Colonic mucosa (tissue), 4 donors: Measurements from ENCODE around the gene CELSR1. TPM values are rescaled to one million over a fixed set of nuclear protein-coding genes. Genes with fewer than 3 reads are reported as not detected.
"Not testable (repeated sequence)": the region's sequence is repeated elsewhere in the genome, so short reads cannot be mapped to it uniquely, and the experiment has no call there.

Experiments used
- DNase-seq: peaks from one replicate; pipeline ENCODE4 v3.0.0-alpha.2; 2020
- H3K27ac ChIP-seq: fragments of 200-600 bp; one replicate; pipeline ENCODE4 v1.8.0; 2021
- H3K27me3 ChIP-seq: fragments of 200-600 bp; one replicate; pipeline ENCODE4 v1.8.0; 2021
- H3K36me3 ChIP-seq: fragments of 200-600 bp; one replicate; pipeline ENCODE4 v1.8.0; 2021
- H3K4me1 ChIP-seq: fragments of 200-600 bp; one replicate; pipeline ENCODE4 v1.8.0; 2021; ENCODE audit warnings: mild to moderate bottlenecking
- H3K4me3 ChIP-seq: fragments of 200-600 bp; one replicate; pipeline ENCODE4 v1.8.0; 2021
- H3K9ac ChIP-seq, 2 donors: one replicate each; pipeline ENCODE4 v1.7.0; 2013; ENCODE audit warnings: control low read depth in 2 of 2, low read depth in 2 of 2, low read length in 2 of 2
- H3K9me3 ChIP-seq: fragments of 200-600 bp; one replicate; pipeline ENCODE4 v1.8.0; 2021
- intact Hi-C: fragments of 100-400 bp; cut with DNase I; formaldehyde crosslinking; loops from one replicate; pipeline ENCODE4 v1.14.1; 2022
- total RNA-seq, 2 donors: library from RNA; stranded (reverse); fragmentation: NEBNext Ultra II Directional in 1 of 2; extraction: Animal tissue kit (Norgen Biotek cat#: 25700) in 1 of 2; gene quantifications; one replicate each; pipeline ENCODE4 v1.2.1, GENCODE V29; 2021
- TF ChIP-seq, protein P1 (sequence below): fragments of 200-600 bp; IDR thresholded peaks from one replicate; pipeline ENCODE4 v1.8.0; 2022; ENCODE audit warnings: antibody characterized with exemption, mild to moderate bottlenecking
- donor health status: healthy.
- donor health status: DM: no; HTN: no; CAD: no.
- donor health status: DM: no; HTN: no; CAD: no.

CELSR1 gene
- total RNA-seq, 2 donors from 2014 or later = 2.7 to 7.8 TPM

DNA sequence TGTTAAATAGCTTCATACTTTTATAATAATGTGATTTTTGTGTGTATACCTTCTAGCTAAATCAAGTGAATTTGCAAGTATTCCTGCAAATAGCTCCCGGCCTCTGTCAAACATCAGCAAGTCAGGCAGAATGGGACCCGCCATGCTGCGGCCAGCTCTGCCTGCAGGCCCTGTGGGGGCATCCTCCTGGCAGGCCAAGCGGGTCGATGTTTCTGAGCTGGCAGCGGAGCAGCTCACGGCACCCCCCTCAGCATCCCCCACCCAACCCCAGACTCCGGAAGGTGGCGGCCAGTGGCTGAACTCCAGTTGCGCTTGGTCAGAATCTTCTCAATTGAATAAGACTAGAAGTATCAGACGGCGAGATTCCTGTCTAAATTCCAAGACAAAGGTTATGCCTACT lies 221.4 kb downstream of the CELSR1 start:
- intact Hi-C loops = loop anchor here (2.0 to 5.0 kb wide), 2 partner anchors 193 to 324 kb away; no protein-coding TSS in a partner anchor

DNA sequence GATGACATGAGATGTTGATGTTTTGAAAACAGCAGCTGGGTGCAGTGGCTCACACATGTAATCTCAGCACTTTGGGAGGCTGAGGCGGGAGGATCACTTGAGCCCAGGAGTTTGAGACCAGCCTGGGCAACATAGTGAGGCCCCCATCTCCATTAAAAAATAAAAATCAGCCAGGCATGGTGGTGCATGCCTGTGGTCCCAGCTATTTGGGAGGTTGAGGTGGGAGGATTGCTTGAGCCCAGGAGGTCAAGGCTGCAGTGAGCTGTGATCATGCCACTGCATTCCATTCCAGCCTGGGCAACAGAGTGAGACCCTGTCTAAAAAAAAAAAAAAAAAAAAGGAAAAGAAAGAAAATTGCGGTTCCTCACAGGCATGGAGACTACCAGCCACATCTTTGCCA lies 224.6 kb downstream of the CELSR1 start:
- intact Hi-C loops, H3K9me3 ChIP-seq: not testable (repeated sequence)

More for the DNA sequence above, 221.4 kb downstream of the CELSR1 start:
- Histone ChIP-seq H3K27me3 (no peaks in the 10 kb centered on the region), H3K4me3 (no peak overlapping the region), H3K36me3 (no peaks in the 10 kb centered on the region), H3K4me1 (no peaks in the 10 kb centered on the region), H3K27ac (no peak overlapping the region), H3K9me3 (no peaks in the 10 kb centered on the region), H3K9ac (no peak overlapping the region)
- no peak for DNase-seq
- TF ChIP-seq, protein P1, sequence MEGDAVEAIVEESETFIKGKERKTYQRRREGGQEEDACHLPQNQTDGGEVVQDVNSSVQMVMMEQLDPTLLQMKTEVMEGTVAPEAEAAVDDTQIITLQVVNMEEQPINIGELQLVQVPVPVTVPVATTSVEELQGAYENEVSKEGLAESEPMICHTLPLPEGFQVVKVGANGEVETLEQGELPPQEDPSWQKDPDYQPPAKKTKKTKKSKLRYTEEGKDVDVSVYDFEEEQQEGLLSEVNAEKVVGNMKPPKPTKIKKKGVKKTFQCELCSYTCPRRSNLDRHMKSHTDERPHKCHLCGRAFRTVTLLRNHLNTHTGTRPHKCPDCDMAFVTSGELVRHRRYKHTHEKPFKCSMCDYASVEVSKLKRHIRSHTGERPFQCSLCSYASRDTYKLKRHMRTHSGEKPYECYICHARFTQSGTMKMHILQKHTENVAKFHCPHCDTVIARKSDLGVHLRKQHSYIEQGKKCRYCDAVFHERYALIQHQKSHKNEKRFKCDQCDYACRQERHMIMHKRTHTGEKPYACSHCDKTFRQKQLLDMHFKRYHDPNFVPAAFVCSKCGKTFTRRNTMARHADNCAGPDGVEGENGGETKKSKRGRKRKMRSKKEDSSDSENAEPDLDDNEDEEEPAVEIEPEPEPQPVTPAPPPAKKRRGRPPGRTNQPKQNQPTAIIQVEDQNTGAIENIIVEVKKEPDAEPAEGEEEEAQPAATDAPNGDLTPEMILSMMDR = no peak

DNA sequence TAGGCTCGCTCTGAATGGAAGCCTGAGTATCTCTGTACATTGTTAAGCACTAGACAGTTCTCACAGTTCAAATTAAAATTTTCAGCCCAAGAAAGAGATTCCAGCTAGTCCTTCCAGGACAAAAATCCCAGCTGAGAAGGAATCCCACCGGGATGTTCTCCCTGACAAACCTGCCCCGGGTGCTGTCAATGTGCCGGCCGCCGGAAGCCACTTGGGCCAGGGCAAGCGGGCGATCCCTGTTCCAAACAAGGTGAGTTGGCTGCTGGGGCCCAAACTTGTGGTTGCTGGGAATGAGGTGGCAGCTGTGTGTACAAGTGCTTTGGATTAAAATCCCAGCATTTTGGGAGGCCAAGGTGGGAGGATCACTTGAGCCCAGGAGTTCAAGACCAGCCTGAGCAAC lies 225.4 kb downstream of the CELSR1 start:
- TF ChIP-seq, protein P1 = no peak

More for the DNA sequence above, 224.6 kb downstream of the CELSR1 start:
- not testable (repeated sequence) for DNase-seq, H3K27ac ChIP-seq, H3K9ac ChIP-seq, H3K27me3 ChIP-seq, H3K4me1 ChIP-seq, H3K4me3 ChIP-seq, H3K36me3 ChIP-seq

More for the DNA sequence above, 225.4 kb downstream of the CELSR1 start:
- no peak for DNase-seq
- Histone ChIP-seq H3K36me3 (no peaks in the 10 kb centered on the region), H3K9ac (no peak overlapping the region), H3K9me3 (no peaks in the 10 kb centered on the region), H3K27me3 (no peaks in the 10 kb centered on the region), H3K4me3 (no peak overlapping the region), H3K27ac (no peak overlapping the region), H3K4me1 (no peaks in the 10 kb centered on the region)
- intact Hi-C loops = no loop called here

Other genes with a start within 250 kb of the CELSR1 start
- gene GTSE1, start 240.8 kb downstream of the CELSR1 start, total RNA-seq = 10 to 100 TPM in 1 of 2 donors, 1 to 10 TPM in 1; 7.8 to 38.8 TPM
- gene TRMU, start 201.9 kb downstream of the CELSR1 start, total RNA-seq = 10 to 100 TPM; 25.2 to 71.8 TPM
- gene GRAMD4, start 82.8 kb upstream of the CELSR1 start, total RNA-seq = 100 to 1,000 TPM; 118 to 141 TPM
- gene CERK, start 200.6 kb upstream of the CELSR1 start, total RNA-seq = 10 to 100 TPM; 24.7 to 46.6 TPM
- gene TBC1D22A, start 225.0 kb upstream of the CELSR1 start, total RNA-seq = 10 to 100 TPM; 34.2 to 36.4 TPM